NCI-H146 treated with DMSO at 0.1 percent for 48 hours (cell line): ENCODE measurements around the gene OR51D1.
A peak's percentile ranks its signal among the peaks of the same experiment; 100 is the strongest.

Experiments
- DNase-seq: peaks from one replicate; lab custom pipeline; 2025; ENCODE audit not compliant: unreplicated experiment; lab: John Stamatoyannopoulos, UW

Gene OR51D1

GRCh38 chr11:4644233-4644632 lies 7.0 kb downstream of the OR51D1 start:
- DNase-seq = no peak

DNA sequence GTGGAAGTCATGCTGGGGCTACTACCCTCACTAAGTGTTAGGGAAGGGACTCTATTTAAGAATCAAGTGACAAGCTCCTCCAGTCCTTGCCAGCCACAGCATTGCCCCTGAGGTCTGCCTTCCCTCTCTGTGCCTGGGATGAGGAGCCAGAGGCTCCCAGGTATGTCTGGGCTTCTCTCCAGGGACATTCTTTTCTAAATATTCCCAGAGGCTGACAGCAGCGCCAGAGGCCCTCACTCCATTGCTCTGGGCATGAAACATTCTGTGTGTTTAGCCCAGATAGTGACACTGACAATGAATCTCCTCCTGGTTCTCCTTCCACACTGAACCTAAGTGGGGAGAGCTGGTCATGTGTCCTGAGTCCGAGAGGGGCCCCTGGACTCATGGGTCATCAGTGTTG lies 8.7 kb downstream of the OR51D1 start:
- DNase-seq = no peak

- peak; percentile 13 for DNase-seq
Observed at GRCh38 chr11:4647766-4648165, 10.5 kb downstream of the OR51D1 start.

DNA sequence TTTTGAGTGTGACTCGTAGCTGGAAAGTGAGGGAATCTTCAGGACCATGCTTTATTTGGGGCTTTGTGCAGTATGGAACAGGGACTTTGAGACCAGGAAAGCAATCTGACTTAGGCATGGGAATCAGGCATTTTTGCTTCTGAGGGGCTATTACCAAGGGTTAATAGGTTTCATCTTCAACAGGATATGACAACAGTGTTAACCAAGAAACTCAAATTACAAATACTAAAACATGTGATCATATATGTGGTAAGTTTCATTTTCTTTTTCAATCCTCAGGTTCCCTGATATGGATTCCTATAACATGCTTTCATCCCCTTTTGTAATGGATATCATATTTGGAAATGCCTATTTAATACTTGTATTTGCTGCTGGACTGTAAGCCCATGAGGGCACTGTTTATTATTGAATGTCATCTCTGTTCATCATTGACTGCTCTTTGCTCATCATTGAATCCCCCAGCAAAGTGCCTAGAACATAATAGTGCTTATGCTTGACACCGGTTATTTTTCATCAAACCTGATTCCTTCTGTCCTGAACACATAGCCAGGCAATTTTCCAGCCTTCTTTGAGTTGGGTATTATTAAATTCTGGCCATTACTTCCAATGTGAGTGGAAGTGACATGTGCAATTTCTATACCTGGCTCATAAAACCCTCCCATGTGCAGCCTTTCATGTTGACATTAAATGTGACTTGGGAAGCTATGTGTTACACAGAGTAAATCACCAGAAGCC lies 17.5 kb downstream of the OR51D1 start:
- no peak for DNase-seq

- DNase-seq = no peak
Observed at GRCh38 chr11:4658629-4659445, 21.6 kb downstream of the OR51D1 start.

GRCh38 chr11:4662876-4663275 lies 25.6 kb downstream of the OR51D1 start:
- DNase-seq = no peak

- no peak for DNase-seq
Observed at GRCh38 chr11:4664183-4664582, 26.9 kb downstream of the OR51D1 start.

DNA sequence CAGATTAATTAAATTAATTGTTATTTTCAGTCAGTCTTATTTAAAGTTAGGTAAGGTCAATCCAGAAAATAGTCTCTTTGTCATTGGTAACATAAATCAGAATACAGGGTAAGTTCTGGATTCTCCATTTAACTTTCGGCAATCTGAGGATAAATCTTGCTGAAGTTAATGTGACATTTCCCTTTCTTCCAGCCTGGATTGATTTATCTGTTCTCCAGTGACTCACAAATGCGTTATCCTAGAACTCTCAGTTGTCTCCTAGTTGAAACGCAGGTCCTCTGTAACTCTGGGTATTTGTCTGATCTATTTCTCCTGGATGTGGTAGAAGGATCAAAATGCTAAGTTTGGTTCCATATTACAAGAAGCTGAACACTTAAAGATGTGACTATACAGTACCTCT lies 27.5 kb downstream of the OR51D1 start:
- no peak for DNase-seq

DNA sequence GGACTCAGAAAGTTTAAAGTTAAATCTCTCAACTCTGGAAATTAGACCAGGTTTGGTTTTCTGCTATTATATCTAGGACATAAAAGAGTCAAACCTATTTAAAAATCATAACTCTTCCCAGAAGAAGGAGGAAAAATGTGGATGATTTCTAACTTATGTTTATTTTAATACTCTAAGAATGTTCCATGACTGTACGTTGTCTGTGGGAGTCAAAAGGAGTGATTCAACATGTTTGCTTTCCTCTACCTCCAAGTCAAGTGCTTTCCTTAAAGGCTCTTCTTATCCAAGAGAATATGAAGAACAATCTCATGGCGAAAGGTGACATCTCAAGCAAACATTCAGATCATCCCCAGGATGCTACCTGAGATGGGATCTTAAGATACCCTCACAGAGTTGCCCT lies 28.1 kb downstream of the OR51D1 start:
- no peak for DNase-seq

DNA sequence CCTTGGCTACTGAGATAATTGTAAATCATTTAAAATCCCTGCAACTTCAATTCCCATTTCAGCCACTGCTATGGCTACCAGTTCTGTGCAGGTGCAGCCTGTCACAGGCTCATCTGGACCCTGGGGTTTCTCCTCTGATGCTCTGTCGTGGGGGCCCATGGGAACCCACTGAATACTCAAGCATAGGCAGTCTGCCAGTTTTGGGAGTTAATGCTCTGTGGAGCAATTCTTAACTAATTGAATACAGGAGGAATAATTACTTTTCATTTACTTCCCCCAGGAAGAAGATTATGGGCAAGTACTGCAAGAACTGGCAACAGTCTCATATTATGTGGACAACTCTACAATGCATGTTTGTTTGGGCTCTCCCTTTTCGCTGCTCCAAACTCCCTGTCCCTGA lies 34.5 kb downstream of the OR51D1 start:
- no peak for DNase-seq

DNA sequence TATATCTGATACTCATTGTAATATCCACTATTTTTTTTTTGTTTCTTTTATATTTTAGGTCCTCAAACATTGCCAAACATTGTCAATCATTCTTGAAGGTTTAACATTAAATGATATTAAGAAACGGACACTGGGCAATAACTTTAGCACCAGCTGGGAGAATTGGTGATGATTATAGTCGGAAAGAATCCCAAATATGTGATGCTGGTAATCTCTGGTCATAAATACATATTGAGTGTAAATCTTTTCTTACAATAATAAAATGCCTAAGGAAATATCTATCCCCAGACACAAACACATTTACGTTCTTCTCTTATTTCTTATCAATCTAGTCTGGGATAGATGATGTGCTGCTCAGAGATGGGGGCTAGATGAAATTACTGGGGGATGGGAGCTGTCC lies 35.2 kb downstream of the OR51D1 start:
- no peak for DNase-seq

GRCh38 chr11:4673781-4674180 lies 36.5 kb downstream of the OR51D1 start:
- no peak for DNase-seq

DNA sequence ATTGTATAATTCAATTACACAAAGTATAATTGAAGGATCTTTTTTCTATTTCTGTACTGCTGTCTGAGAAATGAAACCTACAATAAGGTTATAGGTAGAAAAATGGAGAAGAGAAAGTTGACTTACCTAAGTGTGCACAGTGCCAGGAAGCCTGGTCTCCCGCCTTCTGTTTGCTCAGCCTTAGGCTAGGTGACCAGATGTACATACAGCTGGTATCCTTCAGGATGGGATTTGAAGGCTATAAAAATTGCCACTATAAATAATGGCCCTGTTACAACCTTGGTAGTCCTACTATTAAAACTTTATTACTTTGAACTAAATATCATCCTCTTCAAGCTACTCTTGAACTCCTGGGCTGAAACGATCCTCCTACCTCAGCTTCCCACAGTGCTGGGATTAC lies 40.7 kb downstream of the OR51D1 start:
- DNase-seq = peak; percentile 60

DNA sequence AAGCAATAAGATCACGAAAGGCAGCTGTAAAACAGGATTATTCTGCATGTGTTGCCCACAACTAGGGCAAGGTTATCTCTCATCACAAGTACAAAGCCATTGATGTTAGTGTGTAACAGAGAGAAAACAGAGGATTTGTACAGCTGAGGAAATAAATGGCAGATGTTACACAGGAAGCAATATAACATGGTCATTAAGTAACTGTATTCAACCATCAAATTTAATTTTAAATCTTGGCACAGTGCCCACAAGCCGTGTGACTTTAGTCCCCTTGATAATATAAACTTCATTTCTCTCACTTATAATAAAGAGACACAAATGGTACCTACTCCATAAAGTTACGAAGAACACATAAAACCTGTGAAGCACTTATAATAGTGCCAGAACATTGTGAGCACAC lies 43.1 kb downstream of the OR51D1 start:
- peak; percentile 85 for DNase-seq

GRCh38 chr11:4682623-4683419 lies 45.5 kb downstream of the OR51D1 start:
- DNase-seq = no peak

- no peak for DNase-seq
Observed at GRCh38 chr11:4684631-4685285, 47.5 kb downstream of the OR51D1 start.
